Measurements from ENCODE around the gene CAPN12. TPM values are rescaled to one million over a fixed set of nuclear protein-coding genes. Genes with fewer than 3 reads are reported as not detected.

CAPN12 gene
- total RNA-seq, 1 experiment from 2014 or later = 8.8 TPM

DNA sequence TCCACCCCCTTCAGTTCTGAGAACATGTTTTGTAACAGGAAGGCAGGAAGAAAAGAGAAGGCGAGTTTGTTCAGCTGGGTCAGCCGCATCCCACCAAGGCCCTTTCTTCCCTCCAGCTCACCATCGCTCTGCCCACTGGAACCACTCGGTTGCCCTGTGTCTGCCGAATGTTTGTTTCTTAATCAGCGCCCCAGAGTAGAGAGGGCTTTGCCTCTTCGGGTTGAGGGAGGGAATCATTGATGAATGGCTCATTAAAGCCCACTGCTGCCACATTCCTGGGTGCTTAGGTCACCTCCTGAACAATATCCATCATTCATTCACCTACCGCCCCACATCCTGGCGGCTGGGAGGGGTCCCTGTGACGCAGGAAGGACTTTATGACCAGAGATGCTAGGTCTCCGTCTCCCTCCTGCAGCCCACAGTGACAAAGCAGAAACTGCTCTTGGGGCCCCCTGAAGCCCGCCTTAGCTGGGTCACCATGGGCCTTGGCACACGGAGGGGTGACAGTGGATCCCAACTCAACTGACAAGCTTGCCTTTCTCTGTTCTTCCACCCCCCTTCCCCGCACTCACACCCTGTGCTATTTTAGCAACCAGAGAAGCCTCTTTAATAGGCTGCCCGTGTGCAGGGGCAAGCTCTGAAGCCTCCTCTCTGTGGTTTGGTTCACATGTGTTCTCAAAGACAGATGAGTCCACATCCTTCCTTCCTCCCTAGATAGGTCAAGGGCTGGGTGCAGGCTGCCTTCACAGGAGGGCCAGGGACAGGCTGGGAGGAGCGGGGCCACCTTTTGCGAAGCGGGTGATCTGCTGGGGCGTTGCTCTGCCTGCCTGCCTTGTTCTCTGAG, 50.7 kb downstream of the CAPN12 start:
- intact Hi-C loops (cut with micrococcal nuclease) = loop anchor here (1.0 kb wide), 1 partner anchor 9 kb away; no protein-coding TSS in a partner anchor
- H3K9me2 ChIP-seq (ENCODE audit: insufficient read depth) = no peaks in the 10 kb centered on the region
- H3K4me3 ChIP-seq (replicated peaks in 1 of 2; ENCODE audit: low read depth in 1 of 2, low read length in 2 of 2) = peak overlapping the region; percentile 30 to 48
- DNase-seq (ENCODE audit: low read depth, low spot score) (peak; percentile 91), ATAC-seq (peak; percentile 72)
- H3K27ac ChIP-seq (ENCODE audit: low read depth, low read length) = peak overlapping the region; percentile 96
- H3K79me2 ChIP-seq (ENCODE audit: insufficient read depth, low read length) = peaks cover 100% of the 10 kb centered on the region
- peak overlapping the region; percentile 83 for H3K9ac ChIP-seq (ENCODE audit: low read length)
- POLR2A ChIA-PET = interaction anchor here (0.9 to 2.9 kb wide), 5 partner anchors 11 to 129 kb away, joined by 3 to 25 read pairs (median 4); partner anchors contain the start of gene ACTN4
- H3K36me3 ChIP-seq (ENCODE audit: control insufficient read depth in 1 of 2, insufficient read depth in 2 of 2, low read length in 2 of 2) = peaks cover 2 to 42% of the 10 kb centered on the region in 2 experiments; a peak in 2 of 4 replicates
- CTCF ChIA-PET = interaction anchor here (1.0 kb wide), 1 partner anchor 10 kb away, joined by 4 read pairs; no protein-coding TSS in a partner anchor
- H4K20me1 ChIP-seq (ENCODE audit: insufficient read depth) = no peaks in the 10 kb centered on the region
- peaks cover 60 to 96% of the 10 kb centered on the region in 2 experiments for H3K4me1 ChIP-seq (ENCODE audit: control insufficient read depth in 1 of 2, insufficient read depth in 2 of 2, low read length in 2 of 2)
- no peaks in the 10 kb centered on the region for H3K9me3 ChIP-seq (ENCODE audit: control insufficient read depth in 1 of 2, insufficient read depth in 1 of 2, low read depth in 1 of 2, low read length in 2 of 2)
- no peak overlapping the region for H2AFZ ChIP-seq (ENCODE audit: low read depth, low read length, poor library complexity, severe bottlenecking)
- H3K27me3 ChIP-seq (ENCODE audit: insufficient read depth, low read length) = no peaks in the 10 kb centered on the region
- RAD21 ChIA-PET (ENCODE audit: low non-redundant PET in 1 of 2, low total read pairs in 2 of 2, uncharacterized antibody in 2 of 2, unreplicated experiment in 2 of 2) = interaction anchor here (0.7 to 1.3 kb wide), 3 partner anchors 45 to 291 kb away, joined by 3 to 6 read pairs (median 3); partner anchors contain the start of genes ACTN4 (in 1 of the 2) and FAM98C (in 1 of the 2)
- H3K4me2 ChIP-seq (ENCODE audit: low read length) = peak overlapping the region; percentile 86
- no TSS peak for BruUV-seq (replicated peaks)
- TF ChIP-seq SRF (IDR thresholded peaks at IDR 0.05; ENCODE audit: low read depth) (no peak; the same call in 1 of the 2 replicates), MAX (IDR thresholded peaks at IDR 0.05) (peak; percentile 50; the same call in 1 of the 2 replicates), EZH2phosphoT487 (IDR thresholded peaks at IDR 0.05; ENCODE audit: borderline replicate concordance) (no peak), ELF1 (IDR thresholded peaks at IDR 0.05; ENCODE audit: borderline replicate concordance, low read depth) (no peak), POLR2AphosphoS5 (IDR thresholded peaks at IDR 0.05; ENCODE audit: low read depth, low read length) (peak; percentile 65), SP1 (IDR thresholded peaks at IDR 0.05; ENCODE audit: low read depth) (peak; percentile 85), ATF3 (IDR thresholded peaks at IDR 0.05) (no peak), CEBPB (IDR thresholded peaks at IDR 0.05; ENCODE audit: low read depth) (no peak), CBX3 (IDR thresholded peaks at IDR 0.05; ENCODE audit: low read depth) (no peak), EGR1 (IDR thresholded peaks at IDR 0.05; ENCODE audit: low read depth) (no peak), REST (IDR thresholded peaks at IDR 0.05; ENCODE audit: low read depth) (no peak), JUND (IDR thresholded peaks at IDR 0.05) (peak; percentile 92), SIN3A (IDR thresholded peaks at IDR 0.05; ENCODE audit: low read depth) (peak; percentile 70), ZNF274 (IDR thresholded peaks at IDR 0.05; ENCODE audit: low read depth, low read length) (no peak), EZH2 (IDR thresholded peaks at IDR 0.05) (no peak), TCF7L2 (IDR thresholded peaks at IDR 0.05; ENCODE audit: borderline replicate concordance, extremely low read depth, insufficient read depth, insufficient read length) (peak; percentile 65), ZFX (IDR thresholded peaks at IDR 0.05) (no peak), FOSL1 (IDR thresholded peaks at IDR 0.05; ENCODE audit: low read depth) (peak; percentile 90), RAD21 (IDR thresholded peaks at IDR 0.05; ENCODE audit: low read depth) (no peak; the same call in 1 of the 2 replicates), YY1 (IDR thresholded peaks at IDR 0.05; ENCODE audit: extremely low read depth, insufficient replicate concordance, low read depth, low read length) (peak; percentile 41), POLR2A (IDR thresholded peaks at IDR 0.05; ENCODE audit: borderline replicate concordance, extremely low read depth, insufficient read depth, insufficient read length) (no peak)
- TF ChIP-seq, protein P1, sequence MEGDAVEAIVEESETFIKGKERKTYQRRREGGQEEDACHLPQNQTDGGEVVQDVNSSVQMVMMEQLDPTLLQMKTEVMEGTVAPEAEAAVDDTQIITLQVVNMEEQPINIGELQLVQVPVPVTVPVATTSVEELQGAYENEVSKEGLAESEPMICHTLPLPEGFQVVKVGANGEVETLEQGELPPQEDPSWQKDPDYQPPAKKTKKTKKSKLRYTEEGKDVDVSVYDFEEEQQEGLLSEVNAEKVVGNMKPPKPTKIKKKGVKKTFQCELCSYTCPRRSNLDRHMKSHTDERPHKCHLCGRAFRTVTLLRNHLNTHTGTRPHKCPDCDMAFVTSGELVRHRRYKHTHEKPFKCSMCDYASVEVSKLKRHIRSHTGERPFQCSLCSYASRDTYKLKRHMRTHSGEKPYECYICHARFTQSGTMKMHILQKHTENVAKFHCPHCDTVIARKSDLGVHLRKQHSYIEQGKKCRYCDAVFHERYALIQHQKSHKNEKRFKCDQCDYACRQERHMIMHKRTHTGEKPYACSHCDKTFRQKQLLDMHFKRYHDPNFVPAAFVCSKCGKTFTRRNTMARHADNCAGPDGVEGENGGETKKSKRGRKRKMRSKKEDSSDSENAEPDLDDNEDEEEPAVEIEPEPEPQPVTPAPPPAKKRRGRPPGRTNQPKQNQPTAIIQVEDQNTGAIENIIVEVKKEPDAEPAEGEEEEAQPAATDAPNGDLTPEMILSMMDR (IDR thresholded peaks at IDR 0.05 in 2 of 3, conservative IDR thresholded peaks at IDR 0.05 in 1 of 3; ENCODE audit: borderline replicate concordance in 1 of 3, insufficient read depth in 1 of 3, low read depth in 2 of 3, low read length in 2 of 3) = no peak
